ENCODE results near the gene NSA2.

GRCh38 chr5:74736759-74737158 is 30.3 kb upstream of the NSA2 start:
- TF ChIP-seq CTCF (conservative IDR thresholded peaks at IDR 0.05 in 1 of 2, IDR thresholded peaks at IDR 0.05 in 1 of 2; ENCODE audit: extremely low read depth in 1 of 2, insufficient read depth in 1 of 2, low read depth in 1 of 2, low read length in 2 of 2) (no peak), EZH2 (IDR thresholded peaks at IDR 0.05; ENCODE audit: borderline replicate concordance, low read length) (no peak)
